B cell (primary cell): Measurements from ENCODE around the gene GNG3. TPM values are rescaled to one million over a fixed set of nuclear protein-coding genes. Genes with fewer than 3 reads are reported as not detected.
A peak's percentile ranks its signal among the peaks of the same experiment; 100 is the strongest.

Experiments used
- ATAC-seq: fragments of 200-7000 bp; cut with Tn5 transposase; one replicate; pipeline ENCODE4 v1.10.0; 2021; ENCODE audit warnings: low read depth, mild to moderate bottlenecking, moderate number of reproducible peaks, moderate library complexity
- CTCF ChIA-PET: fragments of 350-600 bp; sonication (Branson Sonifier 250); formaldehyde crosslinking; loops from one replicate; lab custom pipeline; 2021; ENCODE audit warnings: antibody characterized with exemption, inconsistent platforms; lab: Charles Lee
- POLR2A ChIA-PET: fragments of 350-600 bp; sonication (Branson Sonifier 250); formaldehyde crosslinking; loops from one replicate; lab custom pipeline; 2021; ENCODE audit warnings: antibody characterized with exemption; lab: Charles Lee
- DNase-seq: peaks from one replicate; pipeline ENCODE4 v3.0.0; 2013
- H2AFZ ChIP-seq: 2 replicates; pipeline ENCODE4 v1.6.1; 2012; ENCODE audit warnings: mild to moderate bottlenecking, low read depth, low read length; ENCODE audit not compliant: insufficient read depth, poor library complexity, severe bottlenecking
- H3K27ac ChIP-seq, 2 donors: 1 replicate in 1 of 2; 2 replicates in 1 of 2; pipeline ENCODE4 v1.5.1; 2012 to 2013; ENCODE audit warnings: low read length in 2 of 2, mild to moderate bottlenecking in 2 of 2, moderate library complexity in 1 of 2
- H3K27me3 ChIP-seq, 4 experiments: fragments of 200-600 bp in 1 of 4; sonication (generic) in 1 of 4; replicated peaks in 1 of 4; 1 replicate in 2 of 4; 2 replicates in 2 of 4; pipeline versions ENCODE4 v1.6.1 to v1.7.0; 2013 to 2016; ENCODE audit warnings: low read length in 3 of 4, mild to moderate bottlenecking in 2 of 4, mixed read lengths in 1 of 4, moderate library complexity in 1 of 4; ENCODE audit not compliant: insufficient read depth in 4 of 4, control insufficient read depth in 3 of 4; ENCODE audit errors: control extremely low read depth in 1 of 4
- H3K36me3 ChIP-seq, 2 experiments: replicated peaks in 1 of 2; 1 replicate in 1 of 2; 2 replicates in 1 of 2; pipeline versions ENCODE4 v1.6.1 to v1.7.1; 2013; ENCODE audit warnings: low read length in 1 of 2; ENCODE audit not compliant: insufficient read depth in 2 of 2, control insufficient read depth in 1 of 2; ENCODE audit errors: control extremely low read depth in 1 of 2, extremely low read depth in 1 of 2
- H3K4me1 ChIP-seq, 2 donors: fragments of 200-600 bp in 1 of 2; sonication (generic) in 1 of 2; 1 replicate in 1 of 2; 2 replicates in 1 of 2; pipeline versions ENCODE4 v1.5.1 to v1.6.1; 2013 to 2017; ENCODE audit warnings: low read length in 2 of 2; ENCODE audit not compliant: control insufficient read depth in 2 of 2, insufficient read depth in 2 of 2
- H3K4me2 ChIP-seq: replicated peaks from 2 replicates; pipeline ENCODE3; 2012; ENCODE audit warnings: mild to moderate bottlenecking, low read depth, low read length; ENCODE audit not compliant: poor library complexity, severe bottlenecking
- H3K4me3 ChIP-seq, 5 experiments: fragments of 200-600 bp in 1 of 5; sonication (generic) in 1 of 5; 1 replicate in 3 of 5; 2 replicates in 2 of 5; pipeline versions ENCODE4 v1.5.1 to v1.7.0; 2011 to 2016; ENCODE audit warnings: low read length in 4 of 5, mild to moderate bottlenecking in 4 of 5, low read depth in 2 of 5, control low read depth in 1 of 5, moderate library complexity in 1 of 5; ENCODE audit not compliant: insufficient read depth in 1 of 5; ENCODE audit errors: control extremely low read depth in 1 of 5, extremely low read depth in 1 of 5
- H3K79me2 ChIP-seq: fragments of 200-600 bp; sonication (generic); one replicate; pipeline ENCODE4 v1.6.0; 2016; ENCODE audit warnings: low read length; ENCODE audit not compliant: control insufficient read depth, insufficient read depth
- H3K9ac ChIP-seq: fragments of 200-600 bp; sonication (generic); 2 replicates; pipeline ENCODE4 v1.6.1; 2017; ENCODE audit warnings: mild to moderate bottlenecking, low read length, moderate library complexity
- H3K9me3 ChIP-seq, 3 donors: one replicate each; pipeline versions ENCODE4 v1.6.1 to v1.7.1; 2013; ENCODE audit warnings: low read length in 2 of 3; ENCODE audit not compliant: control insufficient read depth in 2 of 3, insufficient read depth in 1 of 3; ENCODE audit errors: control extremely low read depth in 1 of 3
- H4K20me1 ChIP-seq: 2 replicates; pipeline ENCODE4 v1.6.0; 2012; ENCODE audit warnings: mild to moderate bottlenecking, low read length; ENCODE audit not compliant: insufficient read depth, control insufficient read depth, poor library complexity, severe bottlenecking
- H3K27ac Mint-ChIP-seq: one replicate; pipeline ENCODE4 v1.8.0; 2021; ENCODE audit warnings: mixed read lengths
- H3K27me3 Mint-ChIP-seq: one replicate; pipeline ENCODE4 v1.8.0; 2021; ENCODE audit warnings: mixed read lengths
- H3K4me1 Mint-ChIP-seq: one replicate; pipeline ENCODE4 v1.8.0; 2021; ENCODE audit warnings: mixed read lengths
- H3K4me3 Mint-ChIP-seq: one replicate; pipeline ENCODE4 v1.8.0; 2021; ENCODE audit warnings: mixed read lengths
- H3K9me3 Mint-ChIP-seq: one replicate; pipeline ENCODE4 v1.8.0; 2022; ENCODE audit warnings: mixed read lengths; ENCODE audit not compliant: insufficient read depth
- CTCF ChIP-seq: fragments of 200-600 bp; IDR thresholded peaks from one replicate; pipeline ENCODE4 v1.8.0; 2022; ENCODE audit warnings: antibody characterized with exemption, mild to moderate bottlenecking
- EZH2 ChIP-seq: IDR thresholded peaks from 2 replicates; pipeline ENCODE4 v1.6.1; 2012; ENCODE audit warnings: borderline replicate concordance, low read depth, mild to moderate bottlenecking, moderate library complexity, low read length; ENCODE audit not compliant: insufficient read depth, poor library complexity, severe bottlenecking
- whole genome bisulfite sequencing: methylation state at CpG from one replicate; pipeline ENCODE4 v1.1.5; 2013; ENCODE audit warnings: missing lambda C conversion rate; ENCODE audit not compliant: insufficient coverage; 5-methylcytosine and 5-hydroxymethylcytosine counted together
- intact Hi-C: fragments of 100-400 bp; cut with micrococcal nuclease; formaldehyde crosslinking; loops from one replicate; pipeline ENCODE4 v1.10.0; 2022
- polyA plus RNA-seq: library from polyadenylated mRNA; depleted of rRNA; stranded (reverse); fragments of >200 nt; gene quantifications from 2 replicates; pipeline ENCODE4 v1.2.3, GENCODE V29; 2012
- total RNA-seq, 2 donors: library from RNA; stranded (reverse); fragments of 120-200 nt in 1 of 2; gene quantifications; 1 replicate in 1 of 2; 2 replicates in 1 of 2; pipeline versions ENCODE4 v1.2.3 to v1.2.4, GENCODE V29; 2013 to 2022

Gene GNG3
- total and polyA plus RNA-seq, 2 donors (not counting 1 experiment from before 2014, with no cell fraction given) = 2.1 to 5.5 TPM

- H3K27me3 Mint-ChIP-seq = no peaks in the 10 kb centered on the region
- intact Hi-C loops = loop anchor here (2.0 kb wide), 3 partner anchors 17 to 211 kb away; partner anchors contain the start of genes HNRNPUL2, INTS5 and SLC3A2
- DNase-seq (no peak), ATAC-seq (no peak)
- H2AFZ ChIP-seq = no peak overlapping the region
- no peaks in the 10 kb centered on the region for H3K9me3 Mint-ChIP-seq
- H4K20me1 ChIP-seq = peaks cover 10% of the 10 kb centered on the region
- H3K4me3 ChIP-seq = no peak overlapping the region
- H3K36me3 ChIP-seq = peaks cover 3 to 19% of the 10 kb centered on the region in 2 experiments
- peaks cover 59% of the 10 kb centered on the region for H3K4me1 Mint-ChIP-seq
- no peaks in the 10 kb centered on the region for H3K9me3 ChIP-seq
- WGBS = 82% methylated on average over 4 of the region's 4 CpGs
- H3K4me1 ChIP-seq = peaks cover 29 to 46% of the 10 kb centered on the region in 2 donors
- H3K9ac ChIP-seq = no peak overlapping the region
- peak overlapping the region; percentile 33 for H3K4me3 Mint-ChIP-seq
- POLR2A ChIA-PET = interaction anchor here (0.6 to 2.8 kb wide), 4 partner anchors 10 to 78 kb away, joined by 3 to 13 read pairs (median 4); partner anchors contain the start of gene TUT1
- CTCF ChIA-PET = interaction anchor here (0.6 to 2.5 kb wide), 6 partner anchors 11 to 212 kb away, joined by 3 to 13 read pairs (median 4); partner anchors contain the start of gene INTS5
- H3K27ac ChIP-seq = peak overlapping the region in 1 of 2 donors; percentile 16
- peak overlapping the region; percentile 12 for H3K27ac Mint-ChIP-seq
- H3K79me2 ChIP-seq = peaks cover 78% of the 10 kb centered on the region
- no peaks in the 10 kb centered on the region for H3K27me3 ChIP-seq
- H3K4me2 ChIP-seq = no peak overlapping the region
- TF ChIP-seq CTCF (no peak), EZH2 (no peak)
These were observed 37.9 kb upstream of the GNG3 start for GRCh38 chr11:62669420-62670161.

- WGBS = under 1% methylated on average over 17 of the region's 17 CpGs
- ChIA-PET POLR2A (interaction anchor here (0.7 to 2.8 kb wide), 18 partner anchors 9 to 184 kb away, joined by 3 to 21 read pairs (median 5); partner anchors contain the start of genes B3GAT3, EEF1G, GANAB and HNRNPUL2), CTCF (interaction anchor here (0.8 to 2.5 kb wide), 11 partner anchors 10 to 187 kb away, joined by 3 to 13 read pairs (median 4); partner anchors contain the start of genes B3GAT3, EEF1G, INTS5 and TUT1)
- Mint-ChIP-seq H3K4me1 (peaks cover 53% of the 10 kb centered on the region), H3K9me3 (no peaks in the 10 kb centered on the region), H3K4me3 (peak overlapping the region; percentile 100), H3K27me3 (no peaks in the 10 kb centered on the region), H3K27ac (peak overlapping the region; percentile 97)
- peaks cover 9% of the 10 kb centered on the region for H4K20me1 ChIP-seq
- peak overlapping the region; percentile 97 for H3K9ac ChIP-seq
- ATAC-seq = peak; percentile 14
- peaks cover 3 to 22% of the 10 kb centered on the region in 2 experiments for H3K36me3 ChIP-seq
- H2AFZ ChIP-seq = peak overlapping the region; percentile 92
- TF ChIP-seq CTCF (no peak), EZH2 (no peak)
- DNase-seq = no peak
- peaks cover 27 to 42% of the 10 kb centered on the region in 2 donors for H3K4me1 ChIP-seq
- intact Hi-C loops = loop anchor here (1.0 to 2.0 kb wide), 5 partner anchors 8 to 210 kb away; partner anchors contain the start of genes GANAB, HNRNPUL2, INTS5 and SLC3A2
- H3K27me3 ChIP-seq = no peaks in the 10 kb centered on the region
- no peaks in the 10 kb centered on the region for H3K9me3 ChIP-seq
- peak overlapping the region; percentile 56 to 71 for H3K27ac ChIP-seq
- H3K79me2 ChIP-seq = peaks cover 69% of the 10 kb centered on the region
- H3K4me3 ChIP-seq = peak overlapping the region; percentile 85 to 97 (median 87)
- peak overlapping the region; percentile 94 for H3K4me2 ChIP-seq
These were observed 36.3 kb upstream of the GNG3 start for GRCh38 chr11:62671236-62671607.
